Right lobe of liver (tissue), 4 donors: ENCODE measurements around the gene NUBPL.

Source experiments
- POLR2A ChIP-seq: fragments of 450-650 bp; IDR thresholded peaks from one replicate; pipeline ENCODE4 v1.6.1; 2017; ENCODE audit warnings: antibody characterized with exemption, mild to moderate bottlenecking
- TF ChIP-seq, protein P1 (sequence below), 4 donors: fragments of 200-600 bp in 3 of 4; fragments of 450-650 bp in 1 of 4; IDR thresholded peaks; one replicate each; pipeline versions ENCODE4 v1.5.1 to v1.8.0; 2016 to 2022; ENCODE audit warnings: antibody characterized with exemption in 4 of 4, mild to moderate bottlenecking in 2 of 4
- donor health status: DM: no; HTN: no; CAD: no.
- donor health status: DM: no; HTN: no; CAD: no.
- donor health status: DM: no; HTN: yes; CAD: no.

DNA sequence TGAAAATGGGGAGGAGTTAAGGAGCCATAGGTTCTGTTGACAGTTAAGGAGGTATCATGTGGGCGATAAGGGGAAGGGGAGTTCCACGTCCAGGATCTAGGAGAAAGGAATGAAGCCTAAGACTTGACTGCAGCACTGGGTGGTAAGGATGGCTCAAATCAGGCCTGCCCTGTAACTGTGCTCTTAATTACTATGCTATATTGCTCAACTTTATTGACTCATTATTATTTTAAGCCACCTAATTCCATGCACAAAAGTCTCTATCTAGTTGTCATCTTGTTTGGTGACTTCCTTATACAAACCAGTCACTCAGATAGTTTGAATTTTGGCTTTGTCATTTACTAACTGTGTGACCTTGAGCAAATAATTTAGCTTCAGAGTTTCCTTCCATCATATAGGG, 273.8 kb downstream of the NUBPL start:
- TF ChIP-seq, protein P1, sequence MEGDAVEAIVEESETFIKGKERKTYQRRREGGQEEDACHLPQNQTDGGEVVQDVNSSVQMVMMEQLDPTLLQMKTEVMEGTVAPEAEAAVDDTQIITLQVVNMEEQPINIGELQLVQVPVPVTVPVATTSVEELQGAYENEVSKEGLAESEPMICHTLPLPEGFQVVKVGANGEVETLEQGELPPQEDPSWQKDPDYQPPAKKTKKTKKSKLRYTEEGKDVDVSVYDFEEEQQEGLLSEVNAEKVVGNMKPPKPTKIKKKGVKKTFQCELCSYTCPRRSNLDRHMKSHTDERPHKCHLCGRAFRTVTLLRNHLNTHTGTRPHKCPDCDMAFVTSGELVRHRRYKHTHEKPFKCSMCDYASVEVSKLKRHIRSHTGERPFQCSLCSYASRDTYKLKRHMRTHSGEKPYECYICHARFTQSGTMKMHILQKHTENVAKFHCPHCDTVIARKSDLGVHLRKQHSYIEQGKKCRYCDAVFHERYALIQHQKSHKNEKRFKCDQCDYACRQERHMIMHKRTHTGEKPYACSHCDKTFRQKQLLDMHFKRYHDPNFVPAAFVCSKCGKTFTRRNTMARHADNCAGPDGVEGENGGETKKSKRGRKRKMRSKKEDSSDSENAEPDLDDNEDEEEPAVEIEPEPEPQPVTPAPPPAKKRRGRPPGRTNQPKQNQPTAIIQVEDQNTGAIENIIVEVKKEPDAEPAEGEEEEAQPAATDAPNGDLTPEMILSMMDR (IDR thresholded peaks at IDR 0.05): no peak
- no peak for TF ChIP-seq POLR2A
